GM19372 (cell line): ENCODE results near the gene B3GALT4.
A peak's percentile ranks its signal among the peaks of the same experiment; 100 is the strongest.

Source experiments
- ATAC-seq: cut with Tn5 transposase; IDR thresholded peaks from one replicate; pipeline ENCODE4 v1.9.1; 2021; ENCODE audit warnings: mild to moderate bottlenecking, low read depth, moderate library complexity; ENCODE audit not compliant: unreplicated experiment

Gene B3GALT4

GRCh38 chr6:33313105-33313708, 36.3 kb downstream of the B3GALT4 start:
- ATAC-seq: peak; percentile 2

GRCh38 chr6:33313709-33314514, 37.0 kb downstream of the B3GALT4 start, which contains the start of gene TAPBP:
TAPBP (minus strand) TSS chr6:33314078; CDS start chr6:33314041, 37 bp downstream.
- peak; percentile 35 for ATAC-seq

GRCh38 chr6:33314515-33314942, 37.6 kb downstream of the B3GALT4 start:
- ATAC-seq: no peak

GRCh38 chr6:33314943-33315792, 38.2 kb downstream of the B3GALT4 start:
- ATAC-seq: no peak

- no peak for ATAC-seq
These were observed 39.1 kb downstream of the B3GALT4 start for GRCh38 chr6:33315793-33316602.

- ATAC-seq: no peak
These were observed 39.9 kb downstream of the B3GALT4 start for GRCh38 chr6:33316603-33317418.

- ATAC-seq: no peak
These were observed 40.4 kb downstream of the B3GALT4 start for GRCh38 chr6:33317419-33317668.

GRCh38 chr6:33317669-33318425, 40.9 kb downstream of the B3GALT4 start, which contains the start of gene ZBTB22:
ZBTB22 (minus strand) TSS chr6:33317744; CDS start chr6:33316916, 828 bp downstream.
- ATAC-seq: peak; percentile 50

GRCh38 chr6:33318426-33319073, 41.6 kb downstream of the B3GALT4 start:
- no peak for ATAC-seq

GRCh38 chr6:33319939-33320314, 43.0 kb downstream of the B3GALT4 start:
- no peak for ATAC-seq

- no peak for ATAC-seq
These were observed 43.6 kb downstream of the B3GALT4 start for GRCh38 chr6:33320315-33321181.

GRCh38 chr6:33321227-33321626, 44.3 kb downstream of the B3GALT4 start:
- no peak for ATAC-seq

GRCh38 chr6:33323623-33323948, 46.7 kb downstream of the B3GALT4 start:
- no peak for ATAC-seq

- no peak for ATAC-seq
These were observed 47.2 kb downstream of the B3GALT4 start for GRCh38 chr6:33324125-33324524.
